ENCODE data around the gene SH3GL2.

The SH3GL2 gene

GRCh38 chr9:17824191-17824590, 245.3 kb downstream of the SH3GL2 start:
- no peak for DNase-seq

DNA sequence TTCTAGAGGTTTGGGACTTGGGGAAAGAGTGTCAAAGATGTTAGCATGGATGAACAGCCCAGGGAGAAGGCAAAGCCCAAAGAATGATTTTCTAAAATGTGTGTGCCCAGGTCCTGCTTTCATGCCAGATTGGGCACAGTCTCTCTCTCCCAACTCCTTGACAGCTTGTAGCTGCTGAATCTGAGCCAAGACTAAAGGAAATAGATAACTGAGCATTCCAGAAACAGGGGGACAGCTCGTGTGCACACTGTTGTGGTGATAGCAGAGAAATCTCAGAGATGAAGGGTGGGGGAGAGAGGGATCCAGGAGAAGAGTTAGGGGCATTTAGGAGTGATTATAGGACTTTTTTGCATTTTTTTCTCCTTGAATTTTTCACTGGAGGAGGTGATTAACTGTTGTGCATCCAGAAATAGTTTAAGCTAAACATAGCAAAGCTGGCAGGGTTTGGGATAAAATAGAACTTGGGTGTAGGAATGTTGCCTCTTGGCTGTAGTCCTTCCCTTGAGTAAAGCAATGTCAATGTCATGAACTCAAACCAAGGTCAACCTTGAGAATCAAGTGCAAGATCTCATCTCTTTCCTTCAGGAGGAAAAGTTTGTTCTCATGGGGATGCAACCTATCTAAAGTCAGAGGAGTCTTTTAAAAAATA, 245.9 kb downstream of the SH3GL2 start:
- no peak for DNase-seq

DNA sequence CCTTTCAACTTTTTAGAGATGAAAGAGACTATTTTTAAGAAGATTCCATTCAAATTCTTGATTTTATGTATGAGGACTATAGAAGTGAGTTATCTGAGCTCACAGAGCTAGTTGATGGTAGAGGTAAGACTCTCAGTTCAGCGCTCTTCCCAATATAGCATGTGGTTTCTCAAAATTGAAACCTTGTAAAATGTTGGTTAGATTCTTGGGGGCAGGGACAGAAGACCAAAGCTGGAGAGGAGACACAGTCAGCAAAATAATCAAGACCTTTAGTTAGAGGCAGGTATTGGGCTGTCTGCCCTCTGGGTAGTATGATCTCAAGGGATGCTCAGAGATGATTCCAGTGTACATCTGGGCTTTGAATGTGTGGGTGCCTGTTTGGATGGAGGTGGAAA, 246.4 kb downstream of the SH3GL2 start:
- DNase-seq: no peak

GRCh38 chr9:17829064-17829463, 250.2 kb downstream of the SH3GL2 start:
- DNase-seq: no peak

DNA sequence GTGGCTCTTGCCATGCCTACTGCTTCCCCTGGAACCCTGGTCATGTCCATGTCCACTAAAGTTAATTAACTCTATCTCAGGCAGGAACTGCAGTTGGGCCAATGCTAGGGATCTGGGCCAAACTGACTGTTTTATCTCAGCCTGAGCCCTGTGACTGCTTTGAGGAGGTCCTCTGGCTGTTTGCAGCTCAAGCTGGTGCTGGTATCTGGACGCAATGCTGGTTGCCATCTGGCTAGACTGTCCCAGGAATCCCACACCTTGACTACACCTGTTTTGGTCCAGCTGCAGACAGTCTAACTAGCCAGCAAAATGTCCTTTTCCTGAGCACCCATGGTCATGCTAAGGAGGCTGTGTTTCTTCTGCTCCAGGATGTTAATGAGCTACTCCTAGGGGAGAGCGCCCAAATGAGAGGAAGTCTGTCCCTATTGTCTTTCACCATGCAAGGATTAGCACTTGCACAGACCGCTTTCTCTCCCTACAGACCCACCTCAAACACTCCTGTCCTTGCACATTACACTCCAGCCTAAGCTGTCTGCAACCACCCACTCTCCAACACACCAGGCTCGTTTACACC, 251.0 kb downstream of the SH3GL2 start:
- no peak for DNase-seq

DNA sequence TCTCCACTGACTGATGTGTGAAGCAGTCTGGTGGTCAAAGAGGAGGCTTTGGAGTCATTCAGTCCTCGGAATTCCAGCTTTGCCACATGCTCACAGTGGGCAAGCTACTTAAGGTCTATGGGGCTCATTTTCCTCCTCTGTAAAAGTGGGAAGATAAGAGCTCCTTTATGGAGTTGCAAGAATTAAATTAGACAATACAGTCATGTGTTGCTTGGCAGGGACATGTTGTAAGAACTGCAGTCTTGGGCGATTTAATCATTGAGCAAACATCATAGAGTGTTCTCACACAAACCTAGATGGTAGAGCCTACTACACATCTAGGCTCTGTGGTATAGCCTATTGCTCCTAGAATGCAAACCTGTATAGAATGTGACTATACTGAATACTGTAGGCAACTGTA, 253.9 kb downstream of the SH3GL2 start:
- DNase-seq: no peak

DNA sequence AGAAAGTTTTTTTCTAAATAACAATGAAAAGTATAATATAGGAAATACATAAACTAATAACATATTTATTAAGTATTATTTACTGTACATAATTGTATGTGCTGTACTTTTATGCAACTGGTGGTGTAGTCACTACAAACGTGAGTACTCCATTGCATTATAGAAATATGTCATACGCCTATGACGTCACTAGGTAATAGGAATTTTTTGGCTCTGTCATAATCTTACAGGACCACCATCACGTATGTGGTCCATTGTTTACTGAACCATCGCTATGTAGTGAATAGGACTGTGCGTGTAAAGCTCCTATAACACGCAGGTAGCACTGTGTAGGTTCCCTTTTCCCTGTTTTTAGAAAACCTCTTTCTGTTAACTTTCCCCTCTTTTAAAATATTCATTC, 255.0 kb downstream of the SH3GL2 start:
- no peak for DNase-seq

- DNase-seq: no peak
These were observed 259.1 kb downstream of the SH3GL2 start for GRCh38 chr9:17837965-17838364.

DNA sequence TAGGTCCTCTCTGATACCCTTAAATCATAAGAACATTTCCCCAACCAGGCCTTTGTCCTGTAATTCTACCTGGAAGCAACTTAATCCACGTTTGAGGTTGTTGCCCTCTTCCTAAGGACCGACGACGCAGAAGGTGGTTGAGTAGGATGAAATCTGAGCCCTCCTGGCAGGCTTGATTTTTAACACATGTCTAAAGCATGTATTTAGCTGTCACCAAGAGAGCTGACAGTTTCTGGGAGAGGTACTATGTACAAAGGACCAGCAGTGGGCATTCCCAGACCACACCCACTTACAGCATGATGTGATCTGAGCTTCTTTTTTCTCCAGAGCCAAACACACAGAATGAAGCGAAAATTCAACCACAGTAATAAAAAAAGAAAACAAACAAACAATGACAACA, 260.9 kb downstream of the SH3GL2 start:
- DNase-seq: no peak

DNA sequence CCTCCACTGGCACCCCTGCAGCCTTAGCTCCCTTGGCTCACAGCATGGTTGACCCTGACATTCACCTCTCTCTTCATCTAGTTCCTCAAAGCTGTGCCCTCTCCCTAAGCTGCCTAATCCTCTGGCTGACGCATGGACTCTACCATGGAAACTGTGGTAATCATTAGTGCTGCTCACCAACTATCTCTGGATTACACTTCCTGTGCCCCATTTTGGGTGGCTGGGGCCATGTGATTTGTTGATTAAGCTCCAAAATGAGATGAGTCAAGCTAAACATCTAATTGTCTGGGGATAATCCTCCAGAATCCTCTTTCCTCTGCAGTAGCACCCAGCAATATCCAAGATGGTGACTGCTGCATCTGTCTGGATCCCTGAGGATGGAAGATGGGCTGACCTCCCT, 264.4 kb downstream of the SH3GL2 start:
- no peak for DNase-seq

Measured in hippocampal formation (tissue), 2 donors.